RKO (cell line): ENCODE data around the gene NELL1.

ENCODE experiments used
- DNase-seq: peaks from one replicate; pipeline ENCODE4 v3.0.0-alpha.2; 2016; ENCODE audit warnings: low spot score

Gene NELL1

DNA sequence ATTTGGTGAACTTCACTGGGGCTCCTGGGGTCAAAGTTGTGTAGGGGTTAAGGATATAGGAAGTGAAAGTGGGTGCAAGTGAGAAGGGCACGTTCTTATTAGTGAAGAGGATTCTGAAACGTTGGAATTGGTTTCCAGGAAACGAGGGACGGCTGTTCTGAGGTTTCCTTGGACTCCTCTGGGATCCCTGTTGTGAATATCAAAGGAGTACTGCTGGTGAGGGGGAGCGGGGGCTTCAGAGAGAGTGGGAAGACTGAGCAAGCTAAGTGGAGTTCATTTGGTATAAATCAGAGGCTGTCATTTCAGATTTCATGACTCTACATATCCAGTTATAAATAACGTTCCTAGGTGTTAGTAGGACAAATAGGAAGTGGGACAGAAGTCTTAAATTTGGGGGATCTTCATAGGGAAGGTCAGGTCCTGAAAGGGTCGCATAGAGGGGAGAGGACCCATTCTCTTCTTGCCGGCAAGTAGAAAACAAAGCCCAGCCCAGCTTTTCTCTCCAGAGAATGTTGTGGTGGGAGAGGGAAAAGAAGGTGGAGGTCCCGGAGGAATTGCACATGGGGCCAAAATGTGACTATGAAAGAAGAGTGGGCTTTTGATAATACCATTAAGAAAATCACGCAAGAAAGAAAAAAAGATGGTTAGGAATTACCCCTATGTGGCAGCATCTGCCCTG is 1.1 kb upstream of the NELL1 start:
- DNase-seq, result no peak

- DNase-seq, result no peak
Measured at GRCh38 chr11:20669820-20670684, 666 bp downstream of the NELL1 start.

DNA sequence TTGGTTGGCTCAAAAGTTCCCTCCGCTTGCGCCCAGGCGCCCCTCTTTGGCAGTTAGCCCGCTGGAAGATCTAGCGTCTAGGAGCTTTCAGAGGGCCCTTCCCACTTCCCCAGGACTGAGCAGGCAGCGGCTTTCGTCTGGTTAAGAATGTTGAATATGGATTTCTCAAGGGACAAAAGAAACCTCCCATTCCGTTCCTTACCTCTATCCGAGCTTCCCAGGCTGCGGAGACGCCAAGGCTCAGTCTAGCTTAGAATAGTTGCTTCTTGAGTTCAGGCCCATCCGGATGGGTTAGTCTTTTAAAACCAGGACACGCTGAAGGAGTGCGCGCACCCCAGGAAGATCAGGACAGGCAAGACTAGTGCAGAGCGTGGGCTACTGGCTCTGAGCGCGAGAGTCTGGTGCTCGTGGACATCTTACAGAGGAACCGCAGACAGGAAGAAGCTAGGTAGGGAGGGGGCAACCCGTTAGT is 1.6 kb downstream of the NELL1 start:
- no peak for DNase-seq

DNA sequence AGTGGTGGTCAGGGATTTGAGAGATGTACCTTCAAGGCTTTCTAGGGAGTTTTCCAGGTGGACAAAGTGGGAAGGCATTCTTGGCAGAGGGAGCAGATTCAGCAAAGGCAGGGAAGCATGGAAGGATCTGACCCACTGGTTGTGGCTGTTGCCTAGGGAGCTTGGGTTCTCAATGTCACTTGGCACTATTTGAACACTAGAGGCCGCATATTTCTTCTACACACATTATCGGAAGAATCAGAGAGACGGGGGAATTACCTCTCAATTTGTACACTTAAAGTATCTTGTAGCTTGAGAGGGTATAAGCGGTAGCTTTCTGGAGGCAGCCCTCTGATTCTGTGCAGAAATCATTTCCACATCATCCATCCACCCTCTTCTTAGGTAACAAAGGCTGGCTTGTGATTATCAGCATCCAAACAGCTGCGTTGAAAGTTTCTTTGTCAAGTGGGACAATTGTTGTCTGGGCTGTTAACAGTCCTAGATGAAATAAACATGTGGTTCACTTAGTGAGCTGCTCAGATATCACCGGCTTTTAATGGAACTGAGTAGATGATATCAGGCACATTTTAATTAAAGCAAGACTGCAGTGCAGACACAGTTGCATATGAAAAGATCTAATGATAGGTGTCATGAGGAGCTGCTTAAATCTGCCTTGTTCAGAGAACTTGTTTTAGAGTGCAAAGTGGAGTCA is 2.6 kb downstream of the NELL1 start:
- DNase-seq, result peak; percentile 43

GRCh38 chr11:20672575-20672974 is 3.2 kb downstream of the NELL1 start:
- DNase-seq, result peak; percentile 8

- no peak for DNase-seq
Measured at GRCh38 chr11:20676658-20677057, 7.3 kb downstream of the NELL1 start.

DNA sequence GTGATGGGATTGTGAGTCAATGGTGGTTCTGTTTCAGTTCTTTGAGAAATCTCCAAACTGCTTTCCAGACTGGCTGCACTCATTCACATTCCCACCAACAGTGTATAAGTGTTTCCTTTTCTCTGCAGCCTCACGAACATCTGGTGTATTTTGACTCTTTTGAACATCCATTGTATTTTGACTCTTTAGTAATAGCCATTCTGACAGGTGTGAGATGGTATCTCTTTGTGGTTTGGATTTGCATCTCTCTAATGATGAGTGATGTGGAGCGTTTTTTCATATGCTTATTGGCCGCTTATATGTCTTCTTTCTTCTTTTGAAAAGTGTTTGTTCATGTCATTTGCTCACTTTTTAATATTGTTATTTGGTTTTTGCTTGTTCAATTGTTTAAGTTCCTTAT is 19.4 kb downstream of the NELL1 start:
- DNase-seq, result no peak

- DNase-seq, result no peak
Measured at GRCh38 chr11:20707876-20708275, 38.5 kb downstream of the NELL1 start.

DNA sequence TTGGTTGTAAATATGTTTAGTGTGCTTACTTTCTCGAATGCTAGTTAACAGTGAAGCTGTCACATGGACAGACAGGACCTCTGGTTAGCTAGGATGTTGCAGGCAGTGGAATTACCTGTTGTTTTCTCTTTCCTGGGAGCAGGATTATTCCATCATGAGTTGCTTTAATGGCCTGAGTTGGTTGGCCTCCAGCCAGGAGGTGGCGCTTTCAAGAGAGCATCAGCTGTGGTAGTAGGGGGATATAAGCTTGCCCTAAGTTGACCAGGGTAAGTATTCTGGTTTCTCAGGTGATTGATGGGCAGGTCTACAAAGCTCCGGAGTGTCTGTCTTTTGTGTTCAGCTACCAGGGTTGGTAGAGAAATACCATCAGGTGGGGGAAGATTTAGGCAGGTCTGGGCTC is 43.5 kb downstream of the NELL1 start:
- no peak for DNase-seq

- no peak for DNase-seq
Measured at GRCh38 chr11:20715464-20715863, 46.1 kb downstream of the NELL1 start.

GRCh38 chr11:20715931-20716330 is 46.5 kb downstream of the NELL1 start:
- DNase-seq, result no peak

- DNase-seq, result no peak
Measured at GRCh38 chr11:20719821-20720220, 50.4 kb downstream of the NELL1 start.

DNA sequence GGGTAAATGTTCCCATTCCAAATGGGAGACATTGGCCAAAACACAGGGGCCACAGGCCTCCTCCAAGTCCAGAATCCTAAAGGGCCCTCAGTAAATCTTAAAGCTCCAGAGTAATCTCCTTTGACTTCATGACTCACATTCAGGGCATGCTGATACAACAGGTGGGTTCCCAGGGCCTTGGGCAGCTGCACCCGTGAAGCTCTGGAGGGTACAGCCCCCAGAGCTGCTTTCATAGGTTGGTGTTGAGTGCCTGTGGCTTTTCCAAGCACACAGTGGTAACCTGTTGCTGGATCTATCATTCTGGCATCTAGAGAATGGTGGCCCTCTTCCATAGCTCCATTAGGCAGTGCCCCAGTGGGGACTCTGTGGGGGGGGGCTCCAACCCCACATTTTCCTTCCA is 54.0 kb downstream of the NELL1 start:
- DNase-seq, result no peak

DNA sequence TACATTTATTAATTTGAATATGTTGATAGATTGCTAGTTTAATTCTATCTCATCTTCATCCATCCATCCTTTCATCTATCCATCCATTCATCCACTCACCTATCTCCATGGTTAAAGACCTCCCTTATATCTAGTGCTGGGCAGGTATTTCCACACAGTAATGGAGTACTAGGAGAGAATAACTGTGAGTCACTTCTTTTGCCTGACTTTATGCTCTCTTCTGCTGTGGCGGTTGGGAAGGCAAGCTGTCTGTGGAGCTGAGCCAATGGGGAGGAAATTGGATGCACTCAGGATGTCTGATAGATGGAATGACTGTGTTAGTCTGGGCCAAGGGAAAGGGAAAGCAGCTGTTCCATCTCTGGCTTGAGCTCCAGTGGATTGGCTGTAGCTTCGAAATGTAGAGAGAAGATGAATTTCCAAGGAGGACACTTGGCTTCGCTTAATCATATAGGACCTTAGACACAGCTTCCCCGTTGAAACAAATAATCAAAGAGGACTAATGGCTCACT is 60.3 kb downstream of the NELL1 start:
- no peak for DNase-seq

DNA sequence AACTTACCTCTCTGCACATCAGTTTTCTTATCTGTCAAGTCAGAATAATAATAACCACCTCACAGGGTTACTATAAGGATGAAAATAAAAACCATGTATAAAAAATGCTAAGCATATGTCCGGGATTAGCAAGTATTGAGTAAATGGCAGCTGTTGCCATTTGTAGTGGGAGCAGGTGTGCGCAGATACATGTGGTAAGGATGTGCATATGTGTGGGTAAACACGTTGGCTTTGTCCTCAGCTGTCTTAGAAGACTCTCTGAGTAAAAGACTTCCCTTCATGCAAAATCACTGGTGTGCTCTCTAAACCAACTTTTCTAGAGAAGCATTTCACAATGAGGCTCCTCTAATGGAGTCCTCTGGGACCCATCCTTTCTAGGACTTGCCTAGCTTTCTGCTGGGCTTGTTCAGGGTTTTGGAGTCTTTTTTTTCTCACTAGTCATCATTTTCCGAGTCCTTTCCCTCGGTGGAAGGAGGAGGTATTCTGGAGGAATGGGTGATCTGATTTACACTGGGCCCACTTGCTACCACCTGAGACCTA is 62.4 kb downstream of the NELL1 start:
- no peak for DNase-seq

DNA sequence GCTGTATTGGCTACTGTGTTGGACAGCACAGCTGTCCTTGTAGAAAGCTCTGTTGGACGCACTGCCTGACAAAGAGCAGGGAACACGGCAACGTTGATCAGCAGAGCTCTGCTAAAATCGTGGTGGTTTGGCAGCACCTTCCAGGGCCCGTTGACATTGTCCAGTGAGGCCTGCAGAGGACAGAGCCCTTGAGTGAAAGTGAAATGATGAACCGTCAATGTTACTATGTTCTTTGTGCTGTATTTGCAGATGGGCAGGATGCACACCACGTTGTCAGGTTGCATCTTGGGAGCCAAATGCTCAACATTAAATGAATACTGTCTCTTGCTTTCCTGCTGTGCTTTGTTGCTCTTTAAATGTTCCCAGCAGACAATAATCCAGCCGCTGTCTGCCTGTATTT is 69.7 kb downstream of the NELL1 start:
- no peak for DNase-seq

GRCh38 chr11:20739577-20739976 is 70.2 kb downstream of the NELL1 start:
- DNase-seq, result no peak

GRCh38 chr11:20754933-20755332 is 85.5 kb downstream of the NELL1 start:
- peak; percentile 28 for DNase-seq

GRCh38 chr11:20759541-20759940 is 90.2 kb downstream of the NELL1 start:
- DNase-seq, result no peak

DNA sequence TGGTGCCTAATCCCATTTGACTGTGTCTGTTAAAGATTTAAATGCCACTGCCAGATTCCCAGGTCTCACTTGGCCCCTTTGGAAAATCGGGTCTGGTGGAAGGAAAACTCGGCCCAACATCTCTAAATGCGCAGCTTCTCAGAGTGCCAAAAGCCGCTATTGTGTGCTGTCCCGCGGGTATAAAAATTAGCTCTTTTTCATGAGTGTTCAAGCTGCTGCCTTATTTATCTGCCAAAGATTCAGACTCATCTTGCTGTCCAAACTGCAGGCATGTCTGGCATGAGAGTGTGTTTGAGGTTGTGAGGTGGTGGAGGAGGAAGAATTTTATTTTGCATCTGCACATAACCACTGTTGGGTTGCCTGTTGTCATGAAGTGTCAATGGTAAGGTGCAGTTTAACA is 91.4 kb downstream of the NELL1 start:
- DNase-seq, result no peak

- no peak for DNase-seq
Measured at GRCh38 chr11:20762116-20762844, 92.9 kb downstream of the NELL1 start.

DNA sequence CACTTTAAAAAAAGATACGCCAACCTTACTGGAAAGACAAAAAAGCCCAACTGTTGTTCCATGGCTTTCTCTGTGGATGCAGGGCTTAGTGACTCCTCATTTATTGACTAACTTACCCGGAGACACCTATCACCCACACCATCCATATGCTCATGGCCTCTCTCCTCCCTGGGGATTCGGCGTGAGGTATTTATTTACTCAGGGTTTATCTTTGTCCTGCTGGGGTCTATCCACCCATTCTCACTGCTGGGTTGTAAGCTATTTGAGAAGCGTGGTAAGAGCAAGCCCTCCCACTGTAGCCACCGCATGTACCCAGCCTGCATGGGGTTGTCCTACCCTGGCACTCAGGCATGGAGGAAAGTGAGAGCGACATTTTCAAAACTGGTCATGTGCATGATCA is 93.6 kb downstream of the NELL1 start:
- no peak for DNase-seq
